Lung (tissue), 12 donors: ENCODE data around the gene TLE5. TPM values are rescaled to one million over a fixed set of nuclear protein-coding genes. Genes with fewer than 3 reads are reported as not detected.

Source experiments
- ATAC-seq: fragments of 200-7000 bp; cut with Tn5 transposase; one replicate; pipeline ENCODE4 v1.9.1; 2020; ENCODE audit warnings: moderate number of reproducible peaks; ENCODE audit not compliant: insufficient read depth, low FRiP score
- DNase-seq, 3 donors: peaks; one replicate each; pipeline ENCODE4 v3.0.0-alpha.2; 2013 to 2017
- H3K27ac ChIP-seq, 2 donors: one replicate each; pipeline ENCODE4 v1.5.1; 2013; ENCODE audit warnings: mild to moderate bottlenecking in 2 of 2, moderate library complexity in 2 of 2, control low read depth in 1 of 2, inconsistent platforms in 1 of 2, low read depth in 1 of 2, low read length in 1 of 2
- H3K27me3 ChIP-seq, 3 donors: one replicate each; pipeline ENCODE4 v1.5.1; 2013; ENCODE audit warnings: low read length in 2 of 3; ENCODE audit not compliant: control insufficient read depth in 3 of 3, insufficient read depth in 3 of 3
- H3K36me3 ChIP-seq, 4 donors: one replicate each; pipeline ENCODE4 v1.5.1; 2013; ENCODE audit warnings: low read length in 4 of 4, mild to moderate bottlenecking in 1 of 4, moderate library complexity in 1 of 4; ENCODE audit not compliant: control insufficient read depth in 4 of 4, insufficient read depth in 4 of 4
- H3K4me1 ChIP-seq, 5 donors: one replicate each; pipeline ENCODE4 v1.5.1; 2013; ENCODE audit warnings: low read length in 5 of 5, mild to moderate bottlenecking in 2 of 5, moderate library complexity in 1 of 5; ENCODE audit not compliant: control insufficient read depth in 5 of 5, insufficient read depth in 5 of 5
- H3K4me3 ChIP-seq: one replicate; pipeline ENCODE4 v1.5.1; 2013; ENCODE audit warnings: mild to moderate bottlenecking, control low read depth, moderate library complexity
- H3K9ac ChIP-seq, 2 donors: one replicate each; pipeline ENCODE4 v1.5.1; 2013; ENCODE audit warnings: low read length in 2 of 2, control low read depth in 1 of 2; ENCODE audit not compliant: insufficient read depth in 1 of 2
- H3K9me3 ChIP-seq, 4 donors: one replicate each; pipeline ENCODE4 v1.5.1; 2013; ENCODE audit warnings: low read length in 3 of 4, mild to moderate bottlenecking in 1 of 4, moderate library complexity in 1 of 4; ENCODE audit not compliant: control insufficient read depth in 4 of 4, insufficient read depth in 3 of 4
- CTCF ChIP-seq: IDR thresholded peaks from 2 replicates; pipeline ENCODE4 v1.5.1; 2012; ENCODE audit warnings: mild to moderate bottlenecking; ENCODE audit errors: control extremely low read depth, extremely low read depth
- WGBS, 2 donors: extraction: QIAGEN DNeasy Blood & Tissue Kit; methylation state at CpG; one replicate each; pipeline ENCODE4 v1.1.7; 2013; 5-methylcytosine and 5-hydroxymethylcytosine counted together
- polyA plus RNA-seq, 2 donors: library from polyadenylated mRNA; stranded (reverse); fragments of 200-250 nt; gene quantifications; one replicate each; pipeline ENCODE4 v1.2.1, GENCODE V29; 2013
- total RNA-seq, 2 donors: library from RNA; depleted of rRNA in 1 of 2; stranded (reverse); fragments of >200 nt in 1 of 2; gene quantifications; one replicate each; pipeline ENCODE4 v1.2.1, GENCODE V29; 2014 to 2021
- donor health status: control.
- donor health status: control.
- donor health status: Bipolar disorder and iron deficiency.
- donor health status: healthy.
- donor health status: DM: yes; HTN: yes; CAD: no.

The TLE5 gene
- total and polyA plus RNA-seq, 4 donors: 179 to 797 (median 410) TPM

GRCh38 chr19:3045885-3046697 is 16.2 kb downstream of the TLE5 start:
- no peaks in the 10 kb centered on the region for H3K36me3 ChIP-seq
- H3K9ac ChIP-seq: no peak overlapping the region
- peak overlapping the region in 1 of 2 donors; percentile 26 for H3K27ac ChIP-seq
- ATAC-seq (no peak), DNase-seq (no peak)
- H3K4me3 ChIP-seq: no peak overlapping the region
- no peaks in the 10 kb centered on the region for H3K9me3 ChIP-seq
- H3K4me1 ChIP-seq: peaks cover 0 to 30% (median 3%) of the 10 kb centered on the region in 5 donors
- no peaks in the 10 kb centered on the region for H3K27me3 ChIP-seq
- 56 to 62% methylated on average over 15 to 16 of the region's 16 CpGs for WGBS, 2 donors
- no peak for TF ChIP-seq CTCF

DNA sequence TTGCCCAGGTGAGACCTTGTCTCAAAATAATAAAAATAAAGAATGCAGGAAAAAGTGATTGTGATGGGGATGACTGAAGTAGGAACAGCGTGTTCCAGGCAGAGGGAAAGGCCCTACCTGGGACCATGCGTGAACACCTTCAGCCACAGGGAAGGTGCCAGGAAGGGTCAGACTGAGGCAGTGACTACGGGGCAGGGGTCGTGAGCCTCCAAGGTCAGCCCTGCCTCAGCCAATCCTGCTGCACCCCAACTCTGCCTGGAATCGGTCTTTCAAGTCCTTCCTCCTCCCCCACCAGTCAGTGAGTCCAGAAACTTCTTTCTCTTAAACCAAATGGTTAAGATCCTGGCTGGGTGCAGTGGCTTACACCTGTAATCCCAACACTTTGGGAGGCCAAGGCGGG is 17.1 kb downstream of the TLE5 start:
- TF ChIP-seq CTCF: no peak
- WGBS, 2 donors: 89 to 97% methylated on average over 6 of the region's 6 CpGs

GRCh38 chr19:3042621-3043267 is 19.6 kb downstream of the TLE5 start:
- ATAC-seq: no peak
- H3K4me1 ChIP-seq: peaks cover 0 to 22% (median 3%) of the 10 kb centered on the region in 5 donors
- no peak overlapping the region for H3K27ac ChIP-seq
- H3K9ac ChIP-seq: peak overlapping the region in 1 of 2 donors; percentile 55
- 48 to 56% methylated on average over 15 of the region's 15 CpGs for WGBS, 2 donors
- H3K9me3 ChIP-seq: no peaks in the 10 kb centered on the region
- DNase-seq: peak in 2 of 3 donors; percentile 87 to 88
- no peak overlapping the region for H3K4me3 ChIP-seq
- no peaks in the 10 kb centered on the region for H3K27me3 ChIP-seq
- no peaks in the 10 kb centered on the region for H3K36me3 ChIP-seq
- TF ChIP-seq CTCF: no peak

More for the DNA sequence above, 17.1 kb downstream of the TLE5 start:
- H3K4me1 ChIP-seq: peaks cover 0 to 28% (median 3%) of the 10 kb centered on the region in 5 donors
- DNase-seq: no peak
- no peak overlapping the region for H3K4me3 ChIP-seq
- H3K27ac ChIP-seq: no peak overlapping the region
- no peaks in the 10 kb centered on the region for H3K27me3 ChIP-seq
- no peaks in the 10 kb centered on the region for H3K9me3 ChIP-seq
- H3K9ac ChIP-seq: no peak overlapping the region
- no peak for ATAC-seq
- H3K36me3 ChIP-seq: no peaks in the 10 kb centered on the region
